GM12878 (cell line): ENCODE data around the gene FAR1. TPM values are rescaled to one million over a fixed set of nuclear protein-coding genes. Genes with fewer than 3 reads are reported as not detected.
A peak's percentile ranks its signal among the peaks of the same experiment; 100 is the strongest.

Source experiments
- BRCA1 ChIP-seq: IDR thresholded peaks from 2 replicates; pipeline ENCODE4 v1.6.1; 2011; ENCODE audit warnings: low read depth, low read length, improper control_type of control experiment
- DPF2 ChIP-seq: fragments of 450-650 bp; IDR thresholded peaks from 2 replicates; pipeline ENCODE4 v1.6.1; 2017; ENCODE audit warnings: mild to moderate bottlenecking
- EZH2 ChIP-seq: IDR thresholded peaks from 2 replicates; pipeline ENCODE4 v1.6.1; 2012; ENCODE audit warnings: low read depth, mild to moderate bottlenecking, control low read depth, inconsistent platforms, low read length, borderline replicate concordance; ENCODE audit not compliant: control insufficient read depth
- FOXK2 ChIP-seq: fragments of 450-650 bp; IDR thresholded peaks from 2 replicates; pipeline ENCODE4 v1.6.1; 2017; ENCODE audit warnings: mild to moderate bottlenecking, moderate library complexity
- GATAD2B ChIP-seq: fragments of 450-650 bp; conservative IDR thresholded peaks from 2 replicates; pipeline ENCODE4 v1.6.1; 2017; ENCODE audit warnings: low read depth, mild to moderate bottlenecking, moderate library complexity
- JUND ChIP-seq: IDR thresholded peaks from 2 replicates; pipeline ENCODE4 v1.6.1; 2012; ENCODE audit warnings: low read depth, mild to moderate bottlenecking, low read length, improper control_type of control experiment, moderate library complexity
- MTA3 ChIP-seq: IDR thresholded peaks from 2 replicates; pipeline ENCODE4 v1.6.1; 2012; ENCODE audit warnings: low read length, inconsistent platforms, borderline replicate concordance
- NR2C2 ChIP-seq: IDR thresholded peaks from 2 replicates; pipeline ENCODE4 v1.6.1; 2011; ENCODE audit warnings: borderline replicate concordance, low read depth; ENCODE audit not compliant: control insufficient read depth, insufficient read length
- PML ChIP-seq: IDR thresholded peaks from 2 replicates; pipeline ENCODE4 v1.6.1; 2012; ENCODE audit warnings: low read length, inconsistent platforms
- SMAD5 ChIP-seq: IDR thresholded peaks from 2 replicates; pipeline ENCODE4 v1.6.1; 2016; ENCODE audit warnings: antibody characterized with exemption, low read depth
- SPI1 ChIP-seq: IDR thresholded peaks from 2 replicates; pipeline ENCODE4 v1.6.1; 2011; ENCODE audit warnings: low read depth, mild to moderate bottlenecking, low read length, moderate library complexity, borderline replicate concordance; ENCODE audit not compliant: insufficient read depth
- SREBF2 ChIP-seq: IDR thresholded peaks from 2 replicates; pipeline ENCODE4 v1.6.1; 2012; ENCODE audit warnings: mild to moderate bottlenecking, low read length
- SRF ChIP-seq, 2 experiments: IDR thresholded peaks; 2 replicates each; pipeline ENCODE4 v1.6.1; 2011; ENCODE audit warnings: low read depth in 2 of 2, low read length in 2 of 2, mild to moderate bottlenecking in 1 of 2, moderate library complexity in 1 of 2
- SUZ12 ChIP-seq: fragments of 200-600 bp; sonication (generic); IDR thresholded peaks from one replicate; pipeline ENCODE4 v1.6.1; 2018; ENCODE audit warnings: antibody characterized with exemption, mild to moderate bottlenecking; ENCODE audit not compliant: unreplicated experiment
- TBL1XR1 ChIP-seq: IDR thresholded peaks from 2 replicates; pipeline ENCODE4 v1.6.1; 2012; ENCODE audit warnings: low read depth, low read length, improper control_type of control experiment
- ZNF207 ChIP-seq: fragments of 450-650 bp; IDR thresholded peaks from 2 replicates; pipeline ENCODE4 v1.6.1; 2014; ENCODE audit warnings: antibody characterized with exemption, mild to moderate bottlenecking, borderline replicate concordance
- polyA plus RNA-seq, 11 experiments: library from polyadenylated mRNA; depleted of rRNA in 4 of 11; unstranded in 6 of 11; stranded (reverse) in 5 of 11; fragments of >200 nt; fragmentation: Nextera tagmentation in 4 of 11; fragmentation: Illumina TruSeq in 1 of 11; extraction: Ambion mirVana in 4 of 11; extraction: Trizol in 1 of 11; gene quantifications; 1 replicate in 1 of 11; 2 replicates in 10 of 11; pipeline versions ENCODE4 v1.2.1 to v1.2.3, GENCODE V29; 2011 to 2016; ENCODE audit warnings: inconsistent platforms in 2 of 11, missing spikeins in 2 of 11, low read depth in 1 of 11
- total RNA-seq, 4 experiments: library from RNA; depleted of rRNA in 3 of 4; stranded (reverse); fragments of >200 nt in 3 of 4; fragmentation: Illumina TruSeq in 1 of 4; extraction: Trizol in 1 of 4; gene quantifications; 2 replicates each; pipeline versions ENCODE4 v1.2.1 to v1.2.3, GENCODE V29; 2013 to 2021
- TF ChIP-seq, protein P1 (sequence below): fragments of 450-650 bp; IDR thresholded peaks from 2 replicates; pipeline ENCODE4 v1.6.1; 2016; ENCODE audit warnings: mild to moderate bottlenecking, moderate library complexity, borderline replicate concordance
- TF ChIP-seq, protein P2 (sequence below): fragments of 450-650 bp; IDR thresholded peaks from 2 replicates; pipeline ENCODE4 v1.6.1; 2017; ENCODE audit warnings: mild to moderate bottlenecking, moderate library complexity
- TF ChIP-seq, protein P3 (sequence below): IDR thresholded peaks from 2 replicates; pipeline ENCODE4 v1.6.1; 2011; ENCODE audit warnings: mild to moderate bottlenecking, low read depth, low read length, moderate library complexity; ENCODE audit not compliant: insufficient replicate concordance

Gene FAR1
- total and polyA plus RNA-seq, 10 of the 15 experiments (the other 5 are each of a cell fraction or from before 2014, with no cell fraction given), result 10.1 to 73.9 (median 30.8) TPM

DNA sequence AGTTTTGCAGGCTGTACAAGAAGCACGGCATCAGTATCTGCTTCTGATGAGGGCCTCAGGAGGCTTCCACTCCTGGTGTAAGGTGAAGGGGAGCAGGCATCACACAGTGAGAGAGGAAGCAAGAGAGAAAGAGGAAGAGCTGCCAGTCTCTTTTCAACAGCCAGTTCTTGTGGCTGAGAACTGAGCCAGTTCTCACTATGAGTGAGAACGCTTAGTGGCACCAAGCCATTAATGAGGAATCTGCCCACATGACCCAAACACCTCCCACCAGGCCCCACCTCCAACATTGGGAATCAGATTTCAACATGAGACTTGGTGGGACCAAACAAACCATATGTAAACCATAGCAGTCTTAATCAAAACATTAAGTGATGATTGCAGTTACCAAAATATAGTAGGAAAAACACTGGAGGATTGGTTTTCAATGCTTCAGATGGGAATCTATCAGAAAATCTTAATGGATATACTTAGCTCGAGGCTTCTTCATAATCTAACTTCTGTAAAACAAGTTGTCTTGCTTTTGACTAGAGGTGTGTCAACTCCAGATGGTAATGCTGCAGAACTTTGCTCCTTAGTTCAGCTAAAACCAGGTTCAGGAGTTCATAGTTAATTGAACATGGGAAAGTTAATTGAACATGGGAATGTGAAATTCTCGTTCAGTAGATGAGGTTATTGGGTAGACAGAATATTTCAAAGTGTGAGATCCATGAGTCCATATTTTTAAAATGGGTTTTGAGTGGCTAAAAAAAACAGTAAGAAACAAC, 12.2 kb downstream of the FAR1 start (continued):
- TF ChIP-seq, protein P1, sequence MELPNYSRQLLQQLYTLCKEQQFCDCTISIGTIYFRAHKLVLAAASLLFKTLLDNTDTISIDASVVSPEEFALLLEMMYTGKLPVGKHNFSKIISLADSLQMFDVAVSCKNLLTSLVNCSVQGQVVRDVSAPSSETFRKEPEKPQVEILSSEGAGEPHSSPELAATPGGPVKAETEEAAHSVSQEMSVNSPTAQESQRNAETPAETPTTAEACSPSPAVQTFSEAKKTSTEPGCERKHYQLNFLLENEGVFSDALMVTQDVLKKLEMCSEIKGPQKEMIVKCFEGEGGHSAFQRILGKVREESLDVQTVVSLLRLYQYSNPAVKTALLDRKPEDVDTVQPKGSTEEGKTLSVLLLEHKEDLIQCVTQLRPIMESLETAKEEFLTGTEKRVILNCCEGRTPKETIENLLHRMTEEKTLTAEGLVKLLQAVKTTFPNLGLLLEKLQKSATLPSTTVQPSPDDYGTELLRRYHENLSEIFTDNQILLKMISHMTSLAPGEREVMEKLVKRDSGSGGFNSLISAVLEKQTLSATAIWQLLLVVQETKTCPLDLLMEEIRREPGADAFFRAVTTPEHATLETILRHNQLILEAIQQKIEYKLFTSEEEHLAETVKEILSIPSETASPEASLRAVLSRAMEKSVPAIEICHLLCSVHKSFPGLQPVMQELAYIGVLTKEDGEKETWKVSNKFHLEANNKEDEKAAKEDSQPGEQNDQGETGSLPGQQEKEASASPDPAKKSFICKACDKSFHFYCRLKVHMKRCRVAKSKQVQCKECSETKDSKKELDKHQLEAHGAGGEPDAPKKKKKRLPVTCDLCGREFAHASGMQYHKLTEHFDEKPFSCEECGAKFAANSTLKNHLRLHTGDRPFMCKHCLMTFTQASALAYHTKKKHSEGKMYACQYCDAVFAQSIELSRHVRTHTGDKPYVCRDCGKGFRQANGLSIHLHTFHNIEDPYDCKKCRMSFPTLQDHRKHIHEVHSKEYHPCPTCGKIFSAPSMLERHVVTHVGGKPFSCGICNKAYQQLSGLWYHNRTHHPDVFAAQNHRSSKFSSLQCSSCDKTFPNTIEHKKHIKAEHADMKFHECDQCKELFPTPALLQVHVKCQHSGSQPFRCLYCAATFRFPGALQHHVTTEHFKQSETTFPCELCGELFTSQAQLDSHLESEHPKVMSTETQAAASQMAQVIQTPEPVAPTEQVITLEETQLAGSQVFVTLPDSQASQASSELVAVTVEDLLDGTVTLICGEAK, result no peak
- TF ChIP-seq SREBF2, result no peak
- TF ChIP-seq FOXK2, result no peak
- no peak for TF ChIP-seq NR2C2
- no peak for TF ChIP-seq BRCA1
- TF ChIP-seq PML, result no peak
- TF ChIP-seq, protein P2, sequence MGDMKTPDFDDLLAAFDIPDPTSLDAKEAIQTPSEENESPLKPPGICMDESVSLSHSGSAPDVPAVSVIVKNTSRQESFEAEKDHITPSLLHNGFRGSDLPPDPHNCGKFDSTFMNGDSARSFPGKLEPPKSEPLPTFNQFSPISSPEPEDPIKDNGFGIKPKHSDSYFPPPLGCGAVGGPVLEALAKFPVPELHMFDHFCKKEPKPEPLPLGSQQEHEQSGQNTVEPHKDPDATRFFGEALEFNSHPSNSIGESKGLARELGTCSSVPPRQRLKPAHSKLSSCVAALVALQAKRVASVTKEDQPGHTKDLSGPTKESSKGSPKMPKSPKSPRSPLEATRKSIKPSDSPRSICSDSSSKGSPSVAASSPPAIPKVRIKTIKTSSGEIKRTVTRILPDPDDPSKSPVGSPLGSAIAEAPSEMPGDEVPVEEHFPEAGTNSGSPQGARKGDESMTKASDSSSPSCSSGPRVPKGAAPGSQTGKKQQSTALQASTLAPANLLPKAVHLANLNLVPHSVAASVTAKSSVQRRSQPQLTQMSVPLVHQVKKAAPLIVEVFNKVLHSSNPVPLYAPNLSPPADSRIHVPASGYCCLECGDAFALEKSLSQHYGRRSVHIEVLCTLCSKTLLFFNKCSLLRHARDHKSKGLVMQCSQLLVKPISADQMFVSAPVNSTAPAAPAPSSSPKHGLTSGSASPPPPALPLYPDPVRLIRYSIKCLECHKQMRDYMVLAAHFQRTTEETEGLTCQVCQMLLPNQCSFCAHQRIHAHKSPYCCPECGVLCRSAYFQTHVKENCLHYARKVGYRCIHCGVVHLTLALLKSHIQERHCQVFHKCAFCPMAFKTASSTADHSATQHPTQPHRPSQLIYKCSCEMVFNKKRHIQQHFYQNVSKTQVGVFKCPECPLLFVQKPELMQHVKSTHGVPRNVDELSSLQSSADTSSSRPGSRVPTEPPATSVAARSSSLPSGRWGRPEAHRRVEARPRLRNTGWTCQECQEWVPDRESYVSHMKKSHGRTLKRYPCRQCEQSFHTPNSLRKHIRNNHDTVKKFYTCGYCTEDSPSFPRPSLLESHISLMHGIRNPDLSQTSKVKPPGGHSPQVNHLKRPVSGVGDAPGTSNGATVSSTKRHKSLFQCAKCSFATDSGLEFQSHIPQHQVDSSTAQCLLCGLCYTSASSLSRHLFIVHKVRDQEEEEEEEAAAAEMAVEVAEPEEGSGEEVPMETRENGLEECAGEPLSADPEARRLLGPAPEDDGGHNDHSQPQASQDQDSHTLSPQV, result no peak
- no peak for TF ChIP-seq JUND
- no peak for TF ChIP-seq EZH2
- no peak for TF ChIP-seq MTA3
- TF ChIP-seq TBL1XR1, result no peak
- TF ChIP-seq DPF2, result no peak
- no peak for TF ChIP-seq GATAD2B
- no peak for TF ChIP-seq ZNF207
- TF ChIP-seq SRF (IDR thresholded peaks at IDR 0.05; ENCODE audit: low read depth in 2 of 2, low read length in 2 of 2), result no peak
- no peak for TF ChIP-seq SUZ12
- TF ChIP-seq, protein P3, sequence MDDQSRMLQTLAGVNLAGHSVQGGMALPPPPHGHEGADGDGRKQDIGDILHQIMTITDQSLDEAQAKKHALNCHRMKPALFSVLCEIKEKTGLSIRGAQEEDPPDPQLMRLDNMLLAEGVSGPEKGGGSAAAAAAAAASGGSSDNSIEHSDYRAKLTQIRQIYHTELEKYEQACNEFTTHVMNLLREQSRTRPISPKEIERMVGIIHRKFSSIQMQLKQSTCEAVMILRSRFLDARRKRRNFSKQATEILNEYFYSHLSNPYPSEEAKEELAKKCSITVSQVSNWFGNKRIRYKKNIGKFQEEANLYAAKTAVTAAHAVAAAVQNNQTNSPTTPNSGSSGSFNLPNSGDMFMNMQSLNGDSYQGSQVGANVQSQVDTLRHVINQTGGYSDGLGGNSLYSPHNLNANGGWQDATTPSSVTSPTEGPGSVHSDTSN, result no peak
- TF ChIP-seq SMAD5, result no peak
- peak; percentile 84 for TF ChIP-seq SPI1
